ENCODE data around the gene JAG2. TPM values are rescaled to one million over a fixed set of nuclear protein-coding genes. Genes with fewer than 3 reads are reported as not detected.

Gene JAG2
- total RNA-seq, 2 experiments from 2014 or later, result 0.72 to 0.84 TPM

Small RNA genes lying within 50 kb of the gene (microRNA-seq; reads per million reads assigned to microRNA genes)
- gene MIR6765 (ENCODE audit: borderline microRNAs expressed), result not detected

Other genes with a start within 250 kb of the JAG2 start
- under 1 TPM; 0.31 to 0.43 TPM for gene PLD4, start 243.9 kb downstream of the JAG2 start, total RNA-seq
- gene AHNAK2, start 190.4 kb downstream of the JAG2 start, total RNA-seq, result under 1 TPM; 0.06 to 0.14 TPM
- 1 to 10 TPM in 1 of 2 experiments, under 1 TPM in 1; 0.84 to 1.0 TPM for gene CLBA1, start 183.0 kb downstream of the JAG2 start, total RNA-seq
- 10 to 100 TPM; 20.2 to 22.9 TPM for gene CDCA4, start 147.7 kb downstream of the JAG2 start, total RNA-seq
- gene GPR132, start 103.3 kb downstream of the JAG2 start, total RNA-seq, result 100 to 1,000 TPM in 1 of 2 experiments, 10 to 100 TPM in 1; 91.8 to 101 TPM
- 1 to 10 TPM; 5.7 to 6.2 TPM for gene NUDT14, start 12.5 kb upstream of the JAG2 start, total RNA-seq
- 10 to 100 TPM; 34.1 to 34.4 TPM for gene BTBD6, start 79.8 kb upstream of the JAG2 start, total RNA-seq
- gene BRF1, start 132.2 kb upstream of the JAG2 start, total RNA-seq, result 10 to 100 TPM; 60.0 to 61.2 TPM
- 10 to 100 TPM; 46.5 to 56.1 TPM for gene PACS2, start 146.0 kb upstream of the JAG2 start, total RNA-seq
- gene TEX22, start 229.8 kb upstream of the JAG2 start, total RNA-seq, result 1 to 10 TPM in 1 of 2 experiments, not detected in 1; 1.1 TPM

Data from CD8-positive, alpha-beta T cell (primary cell).